GM18861 (cell line): ENCODE measurements around the gene DUOX1.
"Not testable (repeated sequence)": the region's sequence is repeated elsewhere in the genome, so short reads cannot be mapped to it uniquely, and the experiment has no call there.

ENCODE experiments used
- ATAC-seq: cut with Tn5 transposase; IDR thresholded peaks from one replicate; pipeline ENCODE4 v1.9.1; 2021; ENCODE audit not compliant: unreplicated experiment

DUOX1 gene

DNA sequence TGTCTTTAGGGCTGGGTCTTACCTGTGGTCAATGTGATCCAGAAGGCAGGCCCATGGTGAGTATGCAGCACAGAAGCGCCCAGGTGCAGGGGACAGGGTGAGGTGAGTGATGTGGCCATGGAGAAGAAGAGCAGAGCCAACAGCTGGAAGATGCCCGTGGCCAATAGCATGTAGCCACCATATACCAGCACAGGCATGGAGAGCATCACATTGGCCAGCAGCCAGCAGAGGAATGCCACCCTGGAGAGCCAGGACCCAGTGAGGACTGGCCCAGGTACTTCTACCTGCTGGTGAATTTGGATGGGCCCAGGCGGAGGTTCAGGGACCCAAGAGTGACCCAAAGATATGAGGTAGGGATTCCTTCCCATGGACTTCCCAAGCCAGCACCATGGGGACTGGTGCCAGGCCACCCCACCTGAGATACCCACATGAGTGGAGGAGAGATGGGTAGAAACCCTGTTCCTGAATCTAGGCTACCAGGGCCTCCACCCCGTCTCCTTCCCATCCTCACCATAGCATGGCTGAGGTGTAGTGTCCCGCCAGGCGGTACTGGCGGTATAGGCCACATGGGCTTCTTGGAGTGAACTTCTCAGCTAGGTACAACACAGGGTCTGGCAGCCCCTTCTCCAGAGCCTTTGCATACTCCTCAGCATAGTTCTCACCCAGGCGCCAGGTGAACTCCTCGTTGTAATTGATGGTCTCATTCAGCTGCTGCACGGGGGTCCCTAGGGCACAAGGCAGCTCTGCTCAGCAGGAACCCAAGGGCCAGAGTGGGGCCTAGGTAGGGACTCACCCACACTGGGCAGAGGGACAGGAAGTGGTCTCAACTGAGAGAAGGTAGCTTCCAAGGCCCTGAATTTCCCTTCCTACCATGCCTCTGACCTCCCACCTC lies 9.5 kb upstream of the DUOX1 start:
- no peak for ATAC-seq

DNA sequence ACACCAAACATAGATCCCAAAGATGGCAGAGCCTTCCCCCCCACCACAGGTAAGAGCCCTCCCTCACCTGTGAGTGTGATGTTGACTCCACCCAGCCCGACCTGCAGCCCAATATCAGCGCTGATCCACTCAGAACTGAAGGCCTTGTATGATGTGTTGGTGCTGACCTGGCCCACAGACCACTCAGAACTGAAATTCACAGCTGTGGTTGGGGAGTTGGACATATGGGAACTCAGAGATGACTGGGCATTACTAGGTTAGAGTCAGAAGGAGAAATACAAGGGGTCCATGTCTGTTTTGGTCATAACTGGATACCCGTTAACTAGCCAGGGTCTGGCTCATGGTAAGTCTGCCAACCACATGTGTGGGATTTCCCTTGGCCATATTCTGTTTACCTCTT lies 8.8 kb upstream of the DUOX1 start:
- no peak for ATAC-seq

DNA sequence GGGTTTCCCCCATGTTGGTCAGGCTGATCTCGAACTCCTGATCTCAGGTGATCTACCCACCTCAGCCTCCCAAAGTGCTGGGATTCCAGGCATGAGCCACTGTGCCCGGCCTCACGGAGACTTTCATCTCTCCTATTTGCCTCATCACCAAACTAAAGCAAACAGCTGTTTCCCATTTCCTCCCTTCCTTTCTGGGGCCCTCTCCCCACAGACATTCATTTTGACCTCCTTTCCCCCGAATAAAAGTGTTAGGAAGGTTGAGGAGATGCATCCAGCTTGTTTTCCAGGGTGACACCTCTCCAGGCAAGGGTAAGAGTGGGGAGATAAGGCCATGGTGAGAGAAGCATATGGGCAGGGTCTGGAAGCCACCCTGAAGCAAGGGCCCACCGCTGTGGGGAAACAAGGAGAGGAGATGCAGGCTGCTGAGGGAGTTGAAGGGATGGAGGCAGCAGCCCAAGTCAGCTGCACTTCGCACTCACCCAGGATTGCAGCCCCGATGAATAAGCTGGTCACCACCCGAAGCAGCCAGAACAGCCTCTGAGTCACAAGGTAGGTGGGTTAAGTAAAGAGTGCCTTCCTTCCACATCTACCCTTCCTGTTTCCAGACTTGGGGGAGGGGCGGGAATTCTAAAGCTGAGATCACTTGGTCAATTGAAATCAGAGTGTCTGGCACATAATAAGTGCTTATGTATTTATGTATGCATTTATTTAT lies 7.9 kb upstream of the DUOX1 start:
- ATAC-seq = no peak

DNA sequence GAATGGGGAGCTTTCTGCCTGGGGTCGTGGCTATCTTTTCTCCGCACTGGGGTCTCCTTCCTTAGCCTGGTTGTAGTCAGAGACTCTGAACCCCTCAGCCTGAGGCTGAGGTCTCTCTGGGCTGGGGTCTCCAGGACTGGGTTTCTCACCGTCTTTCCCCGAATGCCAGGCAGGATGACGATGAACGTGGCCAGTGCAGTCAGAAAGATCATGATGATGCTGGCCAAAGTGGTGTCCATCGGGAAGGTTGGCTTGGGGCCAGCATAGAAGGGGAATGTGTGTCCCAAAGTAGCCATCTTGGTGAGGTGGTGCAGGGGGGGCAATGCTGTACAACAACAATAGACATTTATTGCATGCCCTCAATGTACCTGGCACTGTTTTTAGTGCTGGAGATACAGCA lies 7.1 kb upstream of the DUOX1 start:
- ATAC-seq = no peak

DNA sequence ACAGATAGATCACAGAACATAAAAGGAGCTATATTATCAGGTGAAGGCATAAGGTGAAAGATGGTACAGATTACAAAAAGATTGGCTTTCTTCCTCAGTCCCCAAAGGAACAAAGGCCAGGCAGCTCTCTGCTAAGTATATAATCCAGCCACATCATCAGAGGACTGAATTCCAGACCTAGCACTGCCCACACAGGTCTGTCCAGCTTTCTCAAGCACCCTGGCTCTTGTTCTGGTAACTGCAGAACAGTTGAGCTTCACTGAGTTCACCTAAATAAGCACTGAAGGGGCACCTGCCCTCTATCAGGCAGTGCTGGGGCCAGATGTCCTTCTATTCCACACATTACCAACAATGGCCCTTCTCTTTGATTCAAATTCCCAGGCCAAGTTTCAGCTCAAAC lies 6.4 kb upstream of the DUOX1 start:
- ATAC-seq = no peak

DNA sequence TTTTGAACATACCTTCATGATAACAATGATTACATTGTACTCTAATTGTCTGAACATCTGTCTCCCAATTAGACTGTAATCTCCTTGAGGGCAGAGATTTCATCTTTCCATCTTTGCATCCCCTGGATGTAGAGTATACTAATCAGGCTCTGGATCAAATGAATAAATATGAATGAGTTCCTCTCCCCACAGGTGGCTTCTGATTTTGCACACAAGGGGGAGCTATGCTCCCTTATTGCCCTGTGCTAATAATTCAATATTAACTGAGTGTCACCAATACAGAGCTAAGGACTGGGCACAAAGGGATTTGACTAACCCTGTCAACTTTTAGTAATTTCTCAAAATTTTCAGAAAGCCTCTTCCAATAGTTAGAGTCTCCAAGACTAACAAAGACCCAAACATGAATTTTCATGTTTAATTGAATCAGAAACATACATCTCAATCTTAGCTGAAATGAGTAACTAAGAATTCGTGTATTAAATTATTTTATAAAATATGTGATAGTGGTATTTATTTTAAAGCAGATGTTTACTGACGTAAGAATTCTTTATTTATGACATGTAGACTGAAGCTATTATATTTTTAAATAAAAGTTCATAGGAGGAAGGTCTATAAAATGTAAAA lies 3.1 kb upstream of the DUOX1 start:
- ATAC-seq = no peak

DNA sequence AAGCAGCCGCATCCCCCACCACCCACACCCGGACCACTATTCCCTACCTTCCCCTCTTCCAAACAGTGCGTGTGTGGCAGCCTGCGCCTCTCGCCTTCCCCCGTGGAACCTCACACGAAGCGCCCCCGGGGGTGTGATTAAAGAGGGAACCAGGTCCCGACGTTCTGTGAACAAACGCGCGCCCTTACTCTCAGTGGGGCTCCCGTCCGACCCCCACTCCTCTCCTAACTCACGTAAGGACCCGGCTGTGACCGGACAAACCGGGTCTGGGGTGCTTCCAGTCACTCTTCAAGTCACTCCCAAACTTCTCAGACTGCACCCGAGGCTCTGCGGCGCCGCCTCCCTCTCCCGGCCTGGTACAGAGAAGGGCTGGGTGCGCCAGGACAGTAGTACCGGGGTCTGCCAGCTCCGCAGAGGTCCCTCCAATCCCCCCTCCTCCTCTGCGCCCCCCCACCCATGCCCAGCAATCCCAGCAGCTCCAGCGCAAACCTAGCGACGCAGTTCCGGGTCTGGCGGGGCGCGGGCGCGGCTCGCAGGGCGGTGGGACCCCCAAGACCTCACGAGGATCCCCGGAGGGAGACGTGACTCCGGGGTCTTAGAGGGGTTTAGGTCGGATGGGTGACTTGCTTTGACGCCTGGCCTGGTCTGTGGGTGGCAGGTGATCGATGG lies 689 bp upstream of the DUOX1 start:
- no peak for ATAC-seq

DNA sequence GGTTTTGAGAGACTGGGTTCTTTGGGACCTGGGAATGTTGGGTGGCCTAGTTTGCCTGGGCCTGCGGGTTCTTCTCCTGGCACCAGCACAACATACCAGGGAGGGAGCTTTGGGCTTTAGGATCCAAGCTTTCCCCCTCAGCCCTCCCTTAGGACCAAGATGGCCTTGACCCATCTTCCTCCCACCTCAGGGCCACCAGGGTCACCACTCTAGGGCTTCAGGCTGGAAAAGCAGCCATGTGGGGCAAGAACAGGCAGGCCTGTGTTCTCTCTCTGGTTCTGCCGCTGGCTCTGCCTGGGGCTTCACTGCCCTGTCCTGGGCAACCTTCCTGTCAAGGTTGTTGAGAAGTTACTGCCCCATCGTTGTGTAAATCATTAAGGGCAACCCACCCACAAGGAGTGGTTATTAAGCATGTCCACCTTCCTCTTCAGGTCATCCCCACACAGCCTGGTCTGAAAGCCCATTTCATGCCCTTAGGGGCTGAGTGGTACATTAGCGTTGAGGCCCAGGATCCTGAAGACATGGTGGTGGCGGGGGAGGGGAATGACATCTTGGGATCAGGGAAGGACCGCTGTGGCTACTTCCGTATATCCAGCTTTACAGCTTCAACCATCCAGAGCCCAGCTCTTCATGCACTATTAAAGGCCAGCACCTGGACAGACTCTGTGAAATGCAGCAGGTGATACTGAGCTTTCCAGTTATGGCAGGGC lies 652 bp downstream of the DUOX1 start:
- no peak for ATAC-seq

DNA sequence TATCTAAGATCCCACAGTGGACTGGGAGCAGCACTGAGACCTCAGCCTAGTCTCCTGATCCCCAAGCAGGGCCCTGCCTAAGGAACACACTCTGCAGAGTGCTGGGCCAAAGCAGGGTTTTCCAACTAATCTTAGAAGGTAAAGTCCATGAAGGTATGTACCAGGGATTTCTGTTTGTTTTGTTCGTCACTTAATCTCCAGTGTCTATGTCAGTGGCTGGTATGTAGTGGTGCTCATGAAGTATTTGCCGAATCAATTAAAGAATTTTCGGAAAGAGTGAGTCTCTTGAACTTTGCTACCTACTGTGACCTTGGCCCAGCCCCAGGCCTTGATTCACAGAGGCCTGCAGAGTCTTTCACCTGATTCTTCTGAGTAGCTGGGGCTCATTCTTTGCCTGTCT lies 1.7 kb downstream of the DUOX1 start:
- no peak for ATAC-seq

DNA sequence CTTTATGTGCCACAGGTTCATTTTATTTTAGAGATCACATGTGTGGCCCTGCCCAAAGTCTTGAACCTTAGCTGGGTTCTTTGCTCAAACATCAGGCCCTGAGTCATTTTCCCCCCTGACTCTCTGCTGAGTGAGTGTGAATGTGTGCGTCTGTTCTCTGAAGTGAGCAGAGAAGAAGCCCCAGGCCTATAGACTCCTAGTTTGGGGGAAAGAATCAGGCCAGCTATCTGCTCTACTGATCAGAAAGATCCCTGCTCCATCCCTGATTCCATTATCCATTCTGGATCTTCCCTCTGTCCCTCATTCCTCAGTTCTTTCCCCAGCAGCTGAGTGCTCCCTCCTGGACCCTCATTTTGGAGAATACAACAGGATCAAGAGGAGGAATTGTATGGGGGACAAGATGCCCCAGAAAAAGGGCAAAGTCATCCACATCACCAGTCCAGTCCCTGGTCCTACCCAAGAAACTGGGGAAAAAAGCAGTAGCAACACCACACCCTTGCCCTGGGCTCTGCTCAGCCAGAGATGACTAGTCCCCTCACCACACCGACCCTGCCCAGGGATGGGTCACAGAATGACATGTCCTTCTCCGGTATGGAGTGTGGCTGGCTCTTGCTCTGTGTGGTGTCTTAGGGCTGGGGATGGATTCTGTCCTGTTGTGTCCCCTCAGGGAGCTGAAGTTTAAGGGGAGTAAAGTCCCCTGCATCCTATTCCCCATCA lies 3.2 kb downstream of the DUOX1 start:
- ATAC-seq = no peak

DNA sequence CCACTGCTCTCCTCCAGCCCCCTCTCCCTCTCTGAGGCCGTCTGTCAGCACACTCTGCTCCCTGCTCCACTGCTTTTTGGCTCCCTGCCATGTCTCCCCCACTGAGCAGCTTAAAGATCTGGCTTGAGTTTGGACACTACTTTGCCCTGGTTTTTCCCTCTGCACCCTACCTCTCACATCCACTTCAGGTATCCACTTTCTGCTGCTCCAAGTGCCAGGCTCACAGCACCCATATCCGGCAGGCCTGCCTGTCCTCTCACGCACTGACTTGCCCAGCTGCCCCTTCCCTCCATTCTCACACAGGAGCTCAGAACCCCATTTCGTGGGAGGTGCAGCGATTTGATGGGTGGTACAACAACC lies 3.7 kb downstream of the DUOX1 start:
- ATAC-seq = no peak

DNA sequence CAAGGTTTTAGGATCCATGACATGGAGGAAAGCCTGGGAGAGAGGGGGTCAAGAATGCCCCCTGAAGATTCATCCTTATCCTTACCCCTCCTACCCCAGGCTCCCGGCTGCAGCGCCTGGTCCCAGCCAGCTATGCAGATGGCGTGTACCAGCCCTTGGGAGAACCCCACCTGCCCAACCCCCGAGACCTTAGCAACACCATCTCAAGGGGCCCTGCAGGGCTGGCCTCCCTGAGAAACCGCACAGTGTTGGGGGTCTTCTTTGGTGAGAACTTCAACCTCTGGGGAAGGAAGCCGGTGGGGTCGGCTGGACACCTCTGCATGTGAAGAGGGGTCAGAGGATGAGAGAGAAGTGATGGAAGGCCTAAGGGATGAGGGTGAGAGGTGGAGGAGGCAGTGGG lies 4.3 kb downstream of the DUOX1 start:
- no peak for ATAC-seq

DNA sequence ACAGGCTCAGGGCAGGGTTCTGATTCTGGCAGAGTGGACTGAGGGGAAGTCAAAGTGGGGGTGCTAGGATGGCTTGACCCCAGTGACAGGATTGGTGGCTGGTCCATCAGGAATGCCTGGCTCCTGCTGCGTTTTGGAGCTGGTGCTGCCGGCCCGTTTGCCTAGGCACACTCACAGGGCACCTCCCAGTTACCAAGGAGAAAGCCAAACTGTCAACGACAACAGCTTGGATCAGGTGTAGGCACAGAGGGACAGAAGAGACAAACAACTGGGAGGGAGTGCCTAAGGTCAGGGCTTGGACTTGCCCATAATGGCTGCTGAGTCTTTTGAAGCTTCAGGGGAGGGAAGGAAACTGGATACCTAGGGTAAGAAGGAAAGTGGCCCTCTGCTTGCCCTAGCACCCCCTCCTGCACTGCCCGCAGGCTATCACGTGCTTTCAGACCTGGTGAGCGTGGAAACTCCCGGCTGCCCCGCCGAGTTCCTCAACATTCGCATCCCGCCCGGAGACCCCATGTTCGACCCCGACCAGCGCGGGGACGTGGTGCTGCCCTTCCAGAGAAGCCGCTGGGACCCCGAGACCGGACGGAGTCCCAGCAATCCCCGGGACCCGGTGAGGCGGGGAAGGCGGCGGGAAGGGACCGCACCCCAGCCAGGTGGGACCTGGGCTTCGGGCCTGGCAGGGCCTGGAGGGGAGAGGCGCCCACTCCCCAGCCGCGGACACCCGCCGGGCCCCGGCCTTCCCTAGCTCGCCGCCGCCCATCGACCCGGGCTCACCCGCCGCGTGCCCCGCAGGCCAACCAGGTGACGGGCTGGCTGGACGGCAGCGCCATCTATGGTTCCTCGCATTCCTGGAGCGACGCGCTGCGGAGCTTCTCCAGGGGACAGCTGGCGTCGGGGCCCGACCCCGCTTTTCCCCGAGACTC lies 5.1 kb downstream of the DUOX1 start:
- no peak for ATAC-seq

DNA sequence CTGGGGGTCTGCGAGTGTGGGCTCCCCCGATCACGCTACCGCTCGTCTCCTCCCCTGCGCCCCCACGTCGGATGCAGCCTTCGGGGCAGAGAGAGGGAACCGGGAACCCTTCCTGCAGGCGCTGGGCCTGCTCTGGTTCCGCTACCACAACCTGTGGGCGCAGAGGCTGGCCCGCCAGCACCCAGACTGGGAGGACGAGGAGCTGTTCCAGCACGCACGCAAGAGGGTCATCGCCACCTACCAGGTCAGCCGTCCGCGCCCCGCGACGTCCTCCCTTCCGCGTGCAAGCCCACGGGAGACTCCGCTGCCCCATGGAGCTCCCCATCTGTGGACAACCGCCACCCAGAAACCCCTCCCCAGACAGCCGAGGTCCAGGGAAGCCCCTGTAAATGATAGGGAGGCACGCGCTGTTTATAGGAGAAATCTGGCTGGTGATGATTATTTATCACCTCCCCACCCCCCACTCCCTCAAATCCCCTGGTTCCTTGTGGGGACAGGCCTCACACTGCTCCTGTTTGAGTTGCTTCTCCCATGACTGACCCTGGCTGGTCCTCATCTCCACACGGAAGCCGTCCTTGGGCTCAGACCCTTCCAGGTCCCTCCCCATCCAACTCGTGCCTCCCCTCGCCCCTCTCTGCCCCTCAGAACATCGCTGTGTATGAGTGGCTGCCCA lies 6.0 kb downstream of the DUOX1 start:
- ATAC-seq = not testable (repeated sequence)

DNA sequence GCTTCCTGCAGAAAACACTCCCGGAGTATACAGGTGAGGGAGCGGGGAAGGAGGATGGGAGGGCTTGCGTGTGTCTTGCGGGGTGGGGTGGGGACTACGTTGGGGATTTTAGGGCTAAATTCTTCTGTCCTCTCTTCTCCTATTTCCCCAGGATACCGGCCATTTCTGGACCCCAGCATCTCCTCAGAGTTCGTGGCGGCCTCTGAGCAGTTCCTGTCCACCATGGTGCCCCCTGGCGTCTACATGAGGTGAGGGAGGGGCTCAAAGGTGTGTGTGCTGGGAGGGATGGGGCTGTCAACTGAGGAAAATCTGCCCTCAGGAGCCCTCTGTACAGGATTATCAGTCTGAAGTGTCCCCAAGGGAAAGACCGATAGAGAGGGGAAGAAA lies 6.6 kb downstream of the DUOX1 start:
- no peak for ATAC-seq

DNA sequence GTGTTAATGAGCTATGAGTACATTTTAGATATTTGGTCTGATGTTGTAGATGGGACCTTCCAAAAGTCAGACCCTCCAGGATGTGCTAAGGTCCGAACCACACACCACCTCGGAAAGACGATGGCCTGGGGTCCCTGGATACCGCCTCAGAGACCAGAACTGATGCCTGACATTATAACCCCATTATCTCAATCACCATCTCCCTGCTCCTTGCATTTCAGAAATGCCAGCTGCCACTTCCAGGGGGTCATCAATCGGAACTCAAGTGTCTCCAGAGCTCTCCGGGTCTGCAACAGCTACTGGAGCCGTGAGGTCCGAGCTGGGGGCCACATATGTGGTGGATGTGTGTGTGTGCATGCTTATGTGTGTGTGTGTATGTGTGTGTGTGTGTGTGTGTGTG lies 7.9 kb downstream of the DUOX1 start:
- ATAC-seq = no peak

DNA sequence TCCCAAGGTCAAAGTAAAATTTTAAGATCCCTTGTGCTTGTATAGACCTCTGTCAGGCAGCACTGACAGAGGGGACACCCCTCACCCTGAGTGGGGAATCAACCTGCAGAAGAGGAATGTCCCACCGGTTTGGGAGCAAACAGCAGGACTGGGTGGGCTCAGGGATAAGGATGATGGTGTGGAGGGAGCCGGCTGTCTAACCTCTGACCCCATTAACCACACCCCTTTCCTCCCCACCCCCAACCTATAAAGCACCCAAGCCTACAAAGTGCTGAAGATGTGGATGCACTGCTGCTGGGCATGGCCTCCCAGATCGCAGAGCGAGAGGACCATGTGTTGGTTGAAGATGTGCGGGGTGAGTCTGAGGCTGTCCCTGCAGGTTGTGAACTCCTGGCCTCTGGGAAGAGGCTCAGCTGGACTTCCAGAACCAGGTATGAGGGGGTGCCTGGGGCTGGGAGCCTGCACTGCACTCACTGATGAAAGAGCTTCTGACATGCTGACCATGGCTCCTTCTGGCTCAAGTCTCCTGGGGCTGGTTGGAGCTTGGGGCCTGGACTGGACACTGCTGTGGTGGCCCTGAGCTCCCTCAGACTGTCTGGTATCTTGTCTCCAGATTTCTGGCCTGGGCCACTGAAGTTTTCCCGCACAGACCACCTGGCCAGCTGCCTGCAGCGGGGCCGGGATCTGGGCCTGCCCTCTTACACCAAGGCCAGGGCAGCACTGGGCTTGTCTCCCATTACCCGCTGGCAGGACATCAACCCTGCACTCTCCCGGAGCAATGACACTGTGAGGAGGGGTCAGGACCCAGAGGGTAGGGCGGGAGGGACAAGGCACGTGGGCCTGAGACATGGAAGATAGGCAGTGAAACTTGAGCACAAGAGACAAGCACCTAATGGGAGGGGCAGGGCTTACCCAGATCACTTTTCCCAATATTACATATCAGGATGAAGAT lies 9.3 kb downstream of the DUOX1 start:
- ATAC-seq = no peak

DNA sequence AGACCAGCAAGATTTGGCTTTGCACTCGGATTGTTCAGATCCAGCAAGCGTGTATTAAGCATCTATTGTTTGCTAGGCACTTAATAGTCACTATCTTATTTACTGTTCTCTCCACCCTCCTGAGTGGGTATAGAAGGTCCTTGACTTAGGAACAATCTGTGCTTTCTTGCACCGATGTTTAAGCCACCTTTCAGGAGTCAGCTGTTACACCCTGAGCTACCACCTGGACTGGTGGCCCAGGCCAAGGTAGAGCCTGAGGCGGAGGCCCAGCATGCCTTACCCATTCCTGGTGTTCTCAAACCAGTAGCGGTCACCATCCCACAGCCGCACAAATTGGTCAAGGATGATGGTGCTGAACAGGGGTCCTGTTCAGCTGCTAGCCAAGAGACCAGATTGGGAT lies 10.0 kb downstream of the DUOX1 start:
- no peak for ATAC-seq
